HG02973 (cell line): Measurements from ENCODE around the gene EOGT.
A peak's percentile ranks its signal among the peaks of the same experiment; 100 is the strongest.

Source experiments
- ATAC-seq: cut with Tn5 transposase; IDR thresholded peaks from one replicate; pipeline ENCODE4 v1.9.1; 2021; ENCODE audit warnings: moderate library complexity; ENCODE audit not compliant: unreplicated experiment

EOGT gene

GRCh38 chr3:68963891-68964290, 49.6 kb downstream of the EOGT start:
- ATAC-seq: no peak

- no peak for ATAC-seq
Measured at GRCh38 chr3:68963376-68963775, 50.1 kb downstream of the EOGT start.

- no peak for ATAC-seq
Measured at GRCh38 chr3:68958932-68959331, 54.6 kb downstream of the EOGT start.

- no peak for ATAC-seq
Measured at GRCh38 chr3:68957895-68958294, 55.6 kb downstream of the EOGT start.

- peak; percentile 62 for ATAC-seq
Measured at GRCh38 chr3:68953816-68954444, 59.6 kb downstream of the EOGT start.

- ATAC-seq: no peak
Measured at GRCh38 chr3:68945225-68945624, 68.3 kb downstream of the EOGT start.

GRCh38 chr3:68943753-68944500, 69.6 kb downstream of the EOGT start:
- no peak for ATAC-seq

GRCh38 chr3:68941055-68941454, 72.4 kb downstream of the EOGT start:
- no peak for ATAC-seq

- no peak for ATAC-seq
Measured at GRCh38 chr3:68936856-68937255, 76.6 kb downstream of the EOGT start.

GRCh38 chr3:68935778-68936177, 77.7 kb downstream of the EOGT start:
- no peak for ATAC-seq

GRCh38 chr3:68931406-68932149, 81.9 kb downstream of the EOGT start:
- ATAC-seq: no peak
